GM13977 (cell line): ENCODE data around the gene EML6.

Experiments used
- DNase-seq: peaks from one replicate; pipeline ENCODE4 v3.0.0; 2012; ENCODE audit warnings: low spot score
- in situ Hi-C: fragments of 300-500 bp; cut with MboI; formaldehyde crosslinking; loops from one replicate; pipeline ENCODE4 v1.12.0; 2022; ENCODE audit warnings: low sequenced_read_pairs, low pct_unique_long_range_greater_than_20kb, mixed read lengths, inconsistent platforms; ENCODE audit not compliant: unreplicated experiment
- TF ChIP-seq, protein P1 (sequence below): IDR thresholded peaks from 2 replicates; pipeline ENCODE4 v1.5.1; 2012; ENCODE audit warnings: mild to moderate bottlenecking, control low read depth; ENCODE audit not compliant: insufficient read depth; ENCODE audit errors: extremely low read depth, missing control alignments

Gene EML6

DNA sequence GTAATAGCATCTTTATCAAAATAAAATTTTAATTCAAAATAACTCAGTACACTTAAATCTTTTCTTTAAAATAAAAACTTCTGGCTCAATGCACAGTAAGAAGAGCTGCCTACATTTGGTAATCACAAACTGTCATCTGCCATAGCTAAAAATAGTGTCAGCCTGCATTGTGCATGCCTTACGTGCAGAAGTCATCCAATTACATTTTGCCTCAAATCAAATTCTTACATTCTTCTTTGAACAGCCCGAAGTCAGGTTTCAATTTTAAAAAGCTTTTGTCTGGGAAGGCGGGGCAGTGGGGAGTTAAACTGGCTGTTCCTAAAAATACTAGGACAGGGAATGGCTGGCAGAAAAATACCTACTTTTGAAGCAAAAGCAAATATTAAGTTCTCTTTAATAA lies 275.7 kb downstream of the EML6 start:
- no peak for DNase-seq
- in situ Hi-C loops: no loop called here
- TF ChIP-seq, protein P1, sequence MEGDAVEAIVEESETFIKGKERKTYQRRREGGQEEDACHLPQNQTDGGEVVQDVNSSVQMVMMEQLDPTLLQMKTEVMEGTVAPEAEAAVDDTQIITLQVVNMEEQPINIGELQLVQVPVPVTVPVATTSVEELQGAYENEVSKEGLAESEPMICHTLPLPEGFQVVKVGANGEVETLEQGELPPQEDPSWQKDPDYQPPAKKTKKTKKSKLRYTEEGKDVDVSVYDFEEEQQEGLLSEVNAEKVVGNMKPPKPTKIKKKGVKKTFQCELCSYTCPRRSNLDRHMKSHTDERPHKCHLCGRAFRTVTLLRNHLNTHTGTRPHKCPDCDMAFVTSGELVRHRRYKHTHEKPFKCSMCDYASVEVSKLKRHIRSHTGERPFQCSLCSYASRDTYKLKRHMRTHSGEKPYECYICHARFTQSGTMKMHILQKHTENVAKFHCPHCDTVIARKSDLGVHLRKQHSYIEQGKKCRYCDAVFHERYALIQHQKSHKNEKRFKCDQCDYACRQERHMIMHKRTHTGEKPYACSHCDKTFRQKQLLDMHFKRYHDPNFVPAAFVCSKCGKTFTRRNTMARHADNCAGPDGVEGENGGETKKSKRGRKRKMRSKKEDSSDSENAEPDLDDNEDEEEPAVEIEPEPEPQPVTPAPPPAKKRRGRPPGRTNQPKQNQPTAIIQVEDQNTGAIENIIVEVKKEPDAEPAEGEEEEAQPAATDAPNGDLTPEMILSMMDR: no peak

DNA sequence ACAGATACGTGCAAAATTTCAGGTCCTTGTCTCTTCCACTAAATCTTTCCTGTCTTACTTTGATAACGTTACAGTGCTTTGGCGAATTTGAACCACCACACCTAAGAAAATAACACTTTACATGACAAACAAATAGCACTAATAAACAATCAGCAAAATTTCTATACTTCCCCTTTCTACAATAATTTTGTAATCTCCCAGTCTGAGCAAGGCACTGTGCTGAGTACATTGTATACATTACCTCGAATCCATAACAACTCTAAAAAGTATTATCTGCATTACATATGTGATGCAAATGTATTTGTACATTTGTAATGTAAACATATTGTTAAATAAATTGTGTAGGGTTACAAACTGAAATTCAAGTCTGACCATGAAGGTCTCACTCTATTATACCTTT lies 276.9 kb downstream of the EML6 start:
- in situ Hi-C loops: no loop called here
- TF ChIP-seq, protein P1: no peak
- DNase-seq: no peak

DNA sequence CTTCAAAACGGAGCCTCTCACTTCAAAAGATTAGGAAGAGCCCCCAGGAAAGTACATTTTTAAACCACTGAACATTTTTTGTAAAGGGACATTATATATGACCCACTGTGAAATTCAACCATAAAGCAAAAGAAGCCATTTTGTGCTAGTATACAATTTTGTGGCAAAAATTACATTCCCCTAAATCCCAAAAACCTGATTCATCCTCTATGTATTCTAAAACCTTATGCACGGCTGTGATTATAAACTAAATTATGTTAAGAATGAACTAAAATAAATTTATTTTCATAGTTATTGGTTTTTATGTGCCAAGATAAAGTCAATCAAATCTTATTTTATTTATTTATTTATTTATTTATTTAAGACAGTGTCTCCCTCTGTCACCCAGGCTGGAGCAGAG lies 278.3 kb downstream of the EML6 start:
- in situ Hi-C loops: no loop called here
- TF ChIP-seq, protein P1: no peak
- no peak for DNase-seq

GRCh38 chr2:55003706-55004639 lies 280.5 kb downstream of the EML6 start:
- TF ChIP-seq, protein P1: no peak
- DNase-seq: no peak
- in situ Hi-C loops: no loop called here

GRCh38 chr2:55006306-55006705 lies 282.8 kb downstream of the EML6 start:
- no peak for DNase-seq
- TF ChIP-seq, protein P1: no peak
- in situ Hi-C loops: no loop called here

DNA sequence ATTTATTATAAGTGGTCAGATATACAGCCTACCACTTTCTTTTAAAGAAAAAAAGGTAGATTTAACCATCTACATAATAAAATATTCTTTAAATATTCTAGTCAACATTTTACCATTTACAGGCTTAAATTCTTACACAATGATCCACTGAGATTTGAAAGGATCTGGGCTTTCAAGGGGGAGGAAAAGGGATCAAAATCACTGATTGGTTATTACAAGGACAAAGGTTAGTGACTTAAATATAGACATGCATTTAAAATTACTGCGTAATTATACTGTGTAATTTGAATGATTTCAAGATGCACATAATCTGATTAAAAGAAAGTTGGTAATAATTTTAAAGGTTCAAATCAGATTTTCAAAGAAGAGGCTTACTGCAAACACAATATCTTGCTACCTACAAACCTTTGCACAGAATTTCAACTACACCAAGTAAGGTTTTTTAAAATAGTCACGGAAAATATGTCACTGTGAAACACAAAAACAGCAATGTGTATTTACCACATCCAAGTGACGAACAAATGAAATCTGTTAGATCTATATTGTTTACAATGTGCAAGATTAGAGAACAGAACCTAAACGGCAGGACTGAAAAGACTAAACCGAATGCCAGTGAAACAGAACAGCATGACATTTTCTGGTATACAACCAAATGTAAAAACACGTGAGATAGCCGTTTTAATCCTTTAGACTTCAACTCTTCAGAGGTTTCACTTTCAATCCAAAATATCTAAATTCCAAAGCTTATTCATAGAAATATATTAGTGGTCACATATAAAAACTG lies 286.0 kb downstream of the EML6 start:
- in situ Hi-C loops: no loop called here
- TF ChIP-seq, protein P1: no peak
- no peak for DNase-seq
